A673 (cell line): ENCODE data around the gene SPRED2.

ENCODE experiments used
- EZH2 ChIP-seq: fragments of 200-600 bp; sonication (generic); IDR thresholded peaks from 2 replicates; pipeline ENCODE4 v1.6.1; 2017; ENCODE audit warnings: borderline replicate concordance, low read depth, mild to moderate bottlenecking, mixed read lengths, antibody characterized with exemption, low read length; ENCODE audit not compliant: poor library complexity, severe bottlenecking
- TF ChIP-seq, protein P1 (sequence below): fragments of 300-800, 200-600 bp; sonication (generic); conservative IDR thresholded peaks from 2 replicates; pipeline ENCODE4 v1.5.1; 2017; ENCODE audit warnings: low read depth, mild to moderate bottlenecking, antibody characterized with exemption, low read length, moderate library complexity, mixed read lengths

DNA sequence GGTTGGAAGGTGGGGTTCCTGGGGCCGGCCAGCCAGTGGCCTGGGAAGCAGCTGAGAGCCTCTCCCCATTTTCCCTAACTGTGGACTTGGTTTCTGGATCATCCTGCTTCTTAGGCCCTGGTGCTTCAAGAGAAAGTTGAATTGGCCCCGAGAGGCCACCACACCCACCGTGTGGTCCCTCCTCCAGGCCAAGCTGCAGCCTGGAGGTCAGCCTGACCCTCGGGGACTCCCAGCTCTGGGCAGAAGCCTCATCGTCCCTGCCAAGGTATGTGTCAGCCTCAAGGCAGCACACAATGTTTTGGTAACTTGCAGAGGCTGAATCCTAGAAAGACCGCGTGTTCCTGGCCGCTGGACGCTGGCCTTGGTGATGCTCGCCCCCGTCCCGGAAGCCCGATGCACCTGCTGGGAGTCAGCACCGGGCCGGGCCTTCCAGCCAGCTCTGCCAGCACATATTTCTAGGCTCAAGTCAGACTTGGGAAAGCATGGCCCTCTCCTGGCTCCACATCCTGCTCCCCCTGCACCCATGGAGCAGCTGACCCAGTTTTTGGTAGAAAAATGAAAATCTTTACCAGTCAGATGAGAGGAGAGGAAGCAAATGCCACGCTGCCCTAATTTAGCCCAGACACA is 132.2 kb downstream of the SPRED2 start:
- TF ChIP-seq, protein P1, sequence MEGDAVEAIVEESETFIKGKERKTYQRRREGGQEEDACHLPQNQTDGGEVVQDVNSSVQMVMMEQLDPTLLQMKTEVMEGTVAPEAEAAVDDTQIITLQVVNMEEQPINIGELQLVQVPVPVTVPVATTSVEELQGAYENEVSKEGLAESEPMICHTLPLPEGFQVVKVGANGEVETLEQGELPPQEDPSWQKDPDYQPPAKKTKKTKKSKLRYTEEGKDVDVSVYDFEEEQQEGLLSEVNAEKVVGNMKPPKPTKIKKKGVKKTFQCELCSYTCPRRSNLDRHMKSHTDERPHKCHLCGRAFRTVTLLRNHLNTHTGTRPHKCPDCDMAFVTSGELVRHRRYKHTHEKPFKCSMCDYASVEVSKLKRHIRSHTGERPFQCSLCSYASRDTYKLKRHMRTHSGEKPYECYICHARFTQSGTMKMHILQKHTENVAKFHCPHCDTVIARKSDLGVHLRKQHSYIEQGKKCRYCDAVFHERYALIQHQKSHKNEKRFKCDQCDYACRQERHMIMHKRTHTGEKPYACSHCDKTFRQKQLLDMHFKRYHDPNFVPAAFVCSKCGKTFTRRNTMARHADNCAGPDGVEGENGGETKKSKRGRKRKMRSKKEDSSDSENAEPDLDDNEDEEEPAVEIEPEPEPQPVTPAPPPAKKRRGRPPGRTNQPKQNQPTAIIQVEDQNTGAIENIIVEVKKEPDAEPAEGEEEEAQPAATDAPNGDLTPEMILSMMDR = no peak
- no peak for TF ChIP-seq EZH2
